Stomach (tissue), 4 donors: Measurements from ENCODE around the gene EIF2S1.

ENCODE experiments used
- EP300 ChIP-seq: sonication (generic); formaldehyde crosslinking; IDR thresholded peaks from one replicate; pipeline ENCODE4 v1.6.1; 2017; ENCODE audit warnings: antibody characterized with exemption
- POLR2A ChIP-seq, 4 donors: fragments of 450-650 bp; IDR thresholded peaks; one replicate each; pipeline ENCODE4 v1.6.1; 2016; ENCODE audit warnings: antibody characterized with exemption in 4 of 4, control low read depth in 2 of 4, mild to moderate bottlenecking in 1 of 4, moderate library complexity in 1 of 4
- POLR2AphosphoS5 ChIP-seq, 3 donors: sonication (generic); formaldehyde crosslinking; IDR thresholded peaks; one replicate each; pipeline ENCODE4 v1.6.1; 2016; ENCODE audit warnings: antibody characterized with exemption in 3 of 3
- TF ChIP-seq, protein P1 (sequence below), 7 experiments: fragments of 450-650 bp in 4 of 7; fragments of 200-600 bp in 3 of 7; sonication (generic) in 3 of 7; IDR thresholded peaks; one replicate each; pipeline ENCODE4 v1.5.1; 2016 to 2019; ENCODE audit warnings: antibody characterized with exemption in 7 of 7, control low read depth in 2 of 7, mild to moderate bottlenecking in 1 of 7

GRCh38 chr14:67343601-67344230 lies 16.4 kb upstream of the EIF2S1 start:
- no peak for TF ChIP-seq POLR2A (IDR thresholded peaks at IDR 0.05)
- TF ChIP-seq, protein P1, sequence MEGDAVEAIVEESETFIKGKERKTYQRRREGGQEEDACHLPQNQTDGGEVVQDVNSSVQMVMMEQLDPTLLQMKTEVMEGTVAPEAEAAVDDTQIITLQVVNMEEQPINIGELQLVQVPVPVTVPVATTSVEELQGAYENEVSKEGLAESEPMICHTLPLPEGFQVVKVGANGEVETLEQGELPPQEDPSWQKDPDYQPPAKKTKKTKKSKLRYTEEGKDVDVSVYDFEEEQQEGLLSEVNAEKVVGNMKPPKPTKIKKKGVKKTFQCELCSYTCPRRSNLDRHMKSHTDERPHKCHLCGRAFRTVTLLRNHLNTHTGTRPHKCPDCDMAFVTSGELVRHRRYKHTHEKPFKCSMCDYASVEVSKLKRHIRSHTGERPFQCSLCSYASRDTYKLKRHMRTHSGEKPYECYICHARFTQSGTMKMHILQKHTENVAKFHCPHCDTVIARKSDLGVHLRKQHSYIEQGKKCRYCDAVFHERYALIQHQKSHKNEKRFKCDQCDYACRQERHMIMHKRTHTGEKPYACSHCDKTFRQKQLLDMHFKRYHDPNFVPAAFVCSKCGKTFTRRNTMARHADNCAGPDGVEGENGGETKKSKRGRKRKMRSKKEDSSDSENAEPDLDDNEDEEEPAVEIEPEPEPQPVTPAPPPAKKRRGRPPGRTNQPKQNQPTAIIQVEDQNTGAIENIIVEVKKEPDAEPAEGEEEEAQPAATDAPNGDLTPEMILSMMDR (IDR thresholded peaks at IDR 0.05) = no peak
- no peak for TF ChIP-seq POLR2AphosphoS5 (IDR thresholded peaks at IDR 0.05)
- no peak for TF ChIP-seq EP300
